SU-DHL-6 (cell line): ENCODE measurements around the gene CLDN16.

Experiments used
- H2AFZ ChIP-seq: fragments of 200-600 bp; sonication (generic); 2 replicates; pipeline ENCODE4 v1.6.1; 2014; ENCODE audit warnings: low read depth, mild to moderate bottlenecking, moderate library complexity, mixed read lengths, antibody characterized with exemption, low read length; ENCODE audit not compliant: severe bottlenecking
- H3F3A ChIP-seq: fragments of 200-600 bp; shearing (Covaris generic); 2 replicates; pipeline ENCODE4 v1.6.0; 2016; ENCODE audit warnings: antibody characterized with exemption, mild to moderate bottlenecking; ENCODE audit not compliant: insufficient read depth
- H3K27ac ChIP-seq: fragments of 200-600 bp; sonication (generic); 2 replicates; pipeline ENCODE4 v1.5.1; 2016; ENCODE audit warnings: low read depth, mild to moderate bottlenecking, low read length, moderate library complexity, mixed read lengths
- H3K27me3 ChIP-seq: fragments of 200-600 bp; sonication (generic), shearing (Covaris generic); 2 replicates; pipeline ENCODE4 v1.6.0; 2014; ENCODE audit warnings: mild to moderate bottlenecking, low read length
- H3K36me3 ChIP-seq: fragments of 200-600 bp; sonication (generic); 2 replicates; pipeline ENCODE4 v1.6.1; 2014; ENCODE audit warnings: mild to moderate bottlenecking, low read length, mixed read lengths
- H3K4me2 ChIP-seq: fragments of 300-600, 200-600 bp; shearing (Covaris generic), sonication (generic); 2 replicates; pipeline ENCODE4 v1.6.0; 2014; ENCODE audit warnings: low read length, low read depth, mild to moderate bottlenecking; ENCODE audit not compliant: poor library complexity, severe bottlenecking
- H3K4me3 ChIP-seq: fragments of 200-600 bp; sonication (generic); 2 replicates; pipeline ENCODE4 v1.5.1; 2014; ENCODE audit warnings: antibody characterized with exemption, low read length, mild to moderate bottlenecking, mixed read lengths; ENCODE audit not compliant: insufficient read depth, poor library complexity, severe bottlenecking
- H3K79me2 ChIP-seq: fragments of 200-600 bp; sonication (generic); 2 replicates; pipeline ENCODE4 v1.6.1; 2014; ENCODE audit warnings: mild to moderate bottlenecking, low read length, moderate library complexity; ENCODE audit not compliant: insufficient read depth
- H3K9ac ChIP-seq: fragments of 200-600 bp; sonication (generic); 2 replicates; pipeline ENCODE4 v1.7.0; 2014; ENCODE audit warnings: mild to moderate bottlenecking, low read length
- H3K9me2 ChIP-seq: fragments of 200-600 bp; sonication (generic); replicated peaks from 2 replicates; pipeline ENCODE4 v1.6.1; 2014; ENCODE audit warnings: low read length; ENCODE audit not compliant: insufficient read depth
- H3K9me3 ChIP-seq: fragments of 200-600 bp; sonication (generic); 2 replicates; pipeline ENCODE4 v1.6.1; 2014; ENCODE audit warnings: low read length, mixed read lengths; ENCODE audit not compliant: insufficient read depth
- H4K20me1 ChIP-seq: fragments of 200-600 bp; sonication (generic); 2 replicates; pipeline ENCODE4 v1.6.1; 2014; ENCODE audit warnings: low read depth, mild to moderate bottlenecking, antibody characterized with exemption, low read length, moderate library complexity, mixed read lengths
- EZH2phosphoT487 ChIP-seq: fragments of 200-600 bp; sonication (generic), shearing (Covaris generic); conservative IDR thresholded peaks from 2 replicates; pipeline ENCODE4 v1.6.1; 2018; ENCODE audit warnings: mild to moderate bottlenecking, antibody characterized with exemption, low read length, moderate library complexity, mixed read lengths
- TF ChIP-seq, protein P1 (sequence below): fragments of 200-600 bp; sonication (generic); IDR thresholded peaks from one replicate; pipeline ENCODE4 v1.5.1; 2017; ENCODE audit warnings: antibody characterized with exemption, mild to moderate bottlenecking, low read length, moderate library complexity; ENCODE audit not compliant: insufficient read depth, poor library complexity, severe bottlenecking

Gene CLDN16

GRCh38 chr3:190444006-190444405, 56.0 kb downstream of the CLDN16 start:
- no peak overlapping the region for H3K27ac ChIP-seq
- H3K4me2 ChIP-seq = no peak overlapping the region
- H3K9me3 ChIP-seq = no peaks in the 10 kb centered on the region
- no peaks in the 10 kb centered on the region for H4K20me1 ChIP-seq
- H3K36me3 ChIP-seq = no peaks in the 10 kb centered on the region
- no peaks in the 10 kb centered on the region for H3F3A ChIP-seq
- no peak overlapping the region for H3K4me3 ChIP-seq
- H3K9me2 ChIP-seq = no peaks in the 10 kb centered on the region
- no peaks in the 10 kb centered on the region for H3K79me2 ChIP-seq
- TF ChIP-seq EZH2phosphoT487 = no peak
- H3K9ac ChIP-seq = no peak overlapping the region
- no peaks in the 10 kb centered on the region for H3K27me3 ChIP-seq
- H2AFZ ChIP-seq = no peak overlapping the region

DNA sequence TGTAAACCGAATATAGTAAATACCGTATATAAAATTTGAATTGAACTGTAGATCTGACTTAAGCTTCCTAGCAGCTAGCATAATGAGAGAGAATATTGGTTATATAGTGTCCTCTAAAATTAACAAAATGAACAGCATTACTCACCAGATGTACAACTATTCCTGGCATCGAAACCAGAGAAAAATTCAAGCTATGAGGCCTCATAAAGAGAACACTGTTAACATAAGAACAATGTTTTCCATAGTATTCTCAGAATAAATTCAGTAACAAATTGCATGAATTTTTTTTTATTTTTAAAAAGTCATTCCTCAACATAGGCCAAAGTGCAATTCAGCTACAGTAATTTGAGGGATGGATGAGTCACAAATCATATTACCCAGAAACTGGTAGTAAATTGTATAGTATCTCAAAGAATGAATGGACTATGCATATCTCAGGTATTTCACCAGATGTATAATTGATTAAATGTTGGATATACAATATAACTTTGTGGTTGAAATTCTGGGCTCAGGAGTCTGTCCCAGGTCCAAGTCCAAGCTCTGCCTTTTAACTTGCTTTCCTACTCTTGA, 56.7 kb downstream of the CLDN16 start:
- H3K4me3 ChIP-seq = no peak overlapping the region
- H3K27ac ChIP-seq = no peak overlapping the region
- no peaks in the 10 kb centered on the region for H3K9me2 ChIP-seq
- H3K9ac ChIP-seq = no peak overlapping the region
- no peaks in the 10 kb centered on the region for H3K27me3 ChIP-seq
- H3F3A ChIP-seq = no peaks in the 10 kb centered on the region
- no peak for TF ChIP-seq EZH2phosphoT487
- TF ChIP-seq, protein P1, sequence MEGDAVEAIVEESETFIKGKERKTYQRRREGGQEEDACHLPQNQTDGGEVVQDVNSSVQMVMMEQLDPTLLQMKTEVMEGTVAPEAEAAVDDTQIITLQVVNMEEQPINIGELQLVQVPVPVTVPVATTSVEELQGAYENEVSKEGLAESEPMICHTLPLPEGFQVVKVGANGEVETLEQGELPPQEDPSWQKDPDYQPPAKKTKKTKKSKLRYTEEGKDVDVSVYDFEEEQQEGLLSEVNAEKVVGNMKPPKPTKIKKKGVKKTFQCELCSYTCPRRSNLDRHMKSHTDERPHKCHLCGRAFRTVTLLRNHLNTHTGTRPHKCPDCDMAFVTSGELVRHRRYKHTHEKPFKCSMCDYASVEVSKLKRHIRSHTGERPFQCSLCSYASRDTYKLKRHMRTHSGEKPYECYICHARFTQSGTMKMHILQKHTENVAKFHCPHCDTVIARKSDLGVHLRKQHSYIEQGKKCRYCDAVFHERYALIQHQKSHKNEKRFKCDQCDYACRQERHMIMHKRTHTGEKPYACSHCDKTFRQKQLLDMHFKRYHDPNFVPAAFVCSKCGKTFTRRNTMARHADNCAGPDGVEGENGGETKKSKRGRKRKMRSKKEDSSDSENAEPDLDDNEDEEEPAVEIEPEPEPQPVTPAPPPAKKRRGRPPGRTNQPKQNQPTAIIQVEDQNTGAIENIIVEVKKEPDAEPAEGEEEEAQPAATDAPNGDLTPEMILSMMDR = no peak
- H3K9me3 ChIP-seq = no peaks in the 10 kb centered on the region
- H3K36me3 ChIP-seq = no peaks in the 10 kb centered on the region
- no peak overlapping the region for H2AFZ ChIP-seq
- no peaks in the 10 kb centered on the region for H4K20me1 ChIP-seq
- H3K79me2 ChIP-seq = no peaks in the 10 kb centered on the region
- H3K4me2 ChIP-seq = no peak overlapping the region

GRCh38 chr3:190446573-190447279, 58.8 kb downstream of the CLDN16 start:
- no peaks in the 10 kb centered on the region for H4K20me1 ChIP-seq
- no peaks in the 10 kb centered on the region for H3K36me3 ChIP-seq
- no peak overlapping the region for H3K9ac ChIP-seq
- no peaks in the 10 kb centered on the region for H3K79me2 ChIP-seq
- H3K4me3 ChIP-seq = no peak overlapping the region
- no peak overlapping the region for H3K27ac ChIP-seq
- H3K27me3 ChIP-seq = no peaks in the 10 kb centered on the region
- H3K9me3 ChIP-seq = no peaks in the 10 kb centered on the region
- no peak overlapping the region for H2AFZ ChIP-seq
- no peak overlapping the region for H3K4me2 ChIP-seq
- H3K9me2 ChIP-seq = no peaks in the 10 kb centered on the region
- no peaks in the 10 kb centered on the region for H3F3A ChIP-seq
- TF ChIP-seq, protein P1 = no peak
- no peak for TF ChIP-seq EZH2phosphoT487

DNA sequence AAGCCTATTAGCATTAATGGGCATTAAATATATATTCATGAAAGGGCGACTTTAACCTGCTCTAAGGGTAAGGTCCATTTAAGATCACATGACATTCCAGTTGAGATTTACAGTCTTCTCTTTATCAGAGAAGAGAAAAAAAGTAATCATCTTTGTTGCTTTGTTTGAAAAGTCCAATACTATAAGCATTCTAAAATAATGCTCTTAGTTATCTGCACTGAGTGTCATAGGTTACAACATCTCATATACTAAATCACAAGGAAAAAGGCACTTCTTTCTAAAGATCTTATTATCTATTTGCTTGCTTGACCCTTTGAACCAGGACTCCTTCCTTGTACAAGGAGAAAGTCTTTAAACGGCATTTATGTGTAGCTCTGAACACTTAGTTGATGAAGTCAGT, 60.3 kb downstream of the CLDN16 start:
- H3K79me2 ChIP-seq = no peaks in the 10 kb centered on the region
- H3K9me2 ChIP-seq = no peaks in the 10 kb centered on the region
- no peak overlapping the region for H3K4me2 ChIP-seq
- no peaks in the 10 kb centered on the region for H3K9me3 ChIP-seq
- no peaks in the 10 kb centered on the region for H3K27me3 ChIP-seq
- H3K9ac ChIP-seq = no peak overlapping the region
- TF ChIP-seq, protein P1 = no peak
- TF ChIP-seq EZH2phosphoT487 = no peak
- H3K27ac ChIP-seq = no peak overlapping the region
- H3F3A ChIP-seq = no peaks in the 10 kb centered on the region
- no peak overlapping the region for H2AFZ ChIP-seq
- H3K4me3 ChIP-seq = no peak overlapping the region
- no peaks in the 10 kb centered on the region for H4K20me1 ChIP-seq
- H3K36me3 ChIP-seq = no peaks in the 10 kb centered on the region
